Psoas muscle (tissue), 8 donors: ENCODE data around the gene HIRIP3. TPM values are rescaled to one million over a fixed set of nuclear protein-coding genes. Genes with fewer than 3 reads are reported as not detected.
"Not testable (repeated sequence)": the region's sequence is repeated elsewhere in the genome, so short reads cannot be mapped to it uniquely, and the experiment has no call there.

Source experiments
- ATAC-seq, 4 donors: fragments of 200-7000 bp; cut with Tn5 transposase; one replicate each; pipeline ENCODE4 v1.9.1; 2020; ENCODE audit warnings: moderate library complexity in 3 of 4, mild to moderate bottlenecking in 2 of 4
- DNase-seq, 2 donors: peaks; one replicate each; pipeline ENCODE4 v3.0.0-alpha.2; 2020
- H3K27ac ChIP-seq: fragments of 200-600 bp; one replicate; pipeline ENCODE4 v1.8.0; 2022
- H3K27me3 ChIP-seq, 3 donors: fragments of 200-600 bp in 1 of 3; one replicate each; pipeline versions ENCODE4 v1.6.1 to v1.8.0; 2013 to 2022; ENCODE audit warnings: low read length in 2 of 3, mild to moderate bottlenecking in 2 of 3, moderate library complexity in 1 of 3; ENCODE audit not compliant: insufficient read depth in 3 of 3
- H3K36me3 ChIP-seq, 2 donors: fragments of 200-600 bp in 1 of 2; one replicate each; pipeline versions ENCODE4 v1.6.1 to v1.8.0; 2013 to 2022; ENCODE audit warnings: low read depth in 1 of 2, mild to moderate bottlenecking in 1 of 2, moderate library complexity in 1 of 2; ENCODE audit not compliant: insufficient read depth in 1 of 2
- H3K4me1 ChIP-seq: fragments of 200-600 bp; one replicate; pipeline ENCODE4 v1.8.0; 2022
- H3K4me3 ChIP-seq: fragments of 200-600 bp; one replicate; pipeline ENCODE4 v1.8.0; 2022; ENCODE audit warnings: mild to moderate bottlenecking
- H3K9me3 ChIP-seq: fragments of 200-600 bp; one replicate; pipeline ENCODE4 v1.8.0; 2022
- CTCF ChIP-seq: fragments of 200-600 bp; IDR thresholded peaks from one replicate; pipeline ENCODE4 v1.8.0; 2022; ENCODE audit warnings: antibody characterized with exemption
- WGBS, 3 donors: extraction: QIAGEN DNeasy Blood & Tissue Kit; methylation state at CpG; one replicate each; pipeline versions ENCODE4 v1.1.6 to v1.1.7; 2013; 5-methylcytosine and 5-hydroxymethylcytosine counted together
- intact Hi-C, 2 donors: fragments of 100-400 bp; cut with DNase I; formaldehyde crosslinking; loops; one replicate each; pipeline versions ENCODE4 v1.11.0 to v1.14.2; 2022
- polyA plus RNA-seq, 3 donors: library from polyadenylated mRNA; stranded (reverse); fragments of 200-250 nt; gene quantifications; one replicate each; pipeline ENCODE4 v1.2.3, GENCODE V29; 2013
- total RNA-seq, 4 donors: library from RNA; stranded (reverse); fragmentation: NEBNext Ultra II Directional in 2 of 4; extraction: Animal tissue kit (Norgen Biotek cat#: 25700) in 2 of 4; gene quantifications; one replicate each; pipeline versions ENCODE4 v1.2.1 to v1.2.4, GENCODE V29; 2021 to 2023
- donor health status: healthy with polysubstance abuse.
- donor health status: DM: no; HTN: no; CAD: no; lungs with moderate emphysema.
- donor health status: Bipolar disorder and iron deficiency.
- donor health status: healthy.
- donor health status: DM: yes; HTN: yes; CAD: no.
- donor health status: DM: no; HTN: no; CAD: no.
- donor health status: DM: no; HTN: no; CAD: no.
- donor health status: DM: yes; HTN: yes; CAD: no.

The HIRIP3 gene
- total and polyA plus RNA-seq, 7 donors = 18.5 to 62.5 (median 21.6) TPM

GRCh38 chr16:29962344-29962994 lies 32.9 kb downstream of the HIRIP3 start:
- peak overlapping the region; percentile 83 for H3K27ac ChIP-seq
- no peaks in the 10 kb centered on the region for H3K4me1 ChIP-seq
- H3K36me3 ChIP-seq = peaks cover 0 to 16% of the 10 kb centered on the region in 2 donors
- intact Hi-C loops = loop anchor here in 1 of 2 donors (5.0 kb wide), 1 partner anchor 35 kb away; the partner anchor contains the start of gene KCTD13
- no peaks in the 10 kb centered on the region for H3K27me3 ChIP-seq
- WGBS, 3 donors = 5 to 9% (median 8%) methylated on average over 18 of the region's 18 CpGs
- H3K4me3 ChIP-seq = peak overlapping the region; percentile 75
- DNase-seq (no peak), ATAC-seq (peak in 2 of 4 donors; percentile 25 to 38)
- no peak for TF ChIP-seq CTCF
- H3K9me3 ChIP-seq = no peaks in the 10 kb centered on the region

- WGBS, 3 donors = 0 to 2% (median 1%) methylated on average over 58 to 75 of the region's 75 CpGs
- ATAC-seq (peak; percentile 98 to 99 (median 99)), DNase-seq (peak; percentile 91 to 95)
- H3K36me3 ChIP-seq = peaks cover 0 to 9% of the 10 kb centered on the region in 2 donors
- H3K27ac ChIP-seq = peak within 1 kb of the TSS; percentile 83
- H3K27me3 ChIP-seq = no peaks in the 10 kb centered on the region
- H3K4me1 ChIP-seq = no peaks in the 10 kb centered on the region
- H3K4me3 ChIP-seq = peak within 1 kb of the TSS; percentile 75
- peak; percentile 45 for TF ChIP-seq CTCF
- no peaks in the 10 kb centered on the region for H3K9me3 ChIP-seq
- intact Hi-C loops = loop anchor here in 1 of 2 donors (5.0 kb wide), 1 partner anchor 34 kb away; the partner anchor contains the start of gene KCTD13
Observed at GRCh38 chr16:29961479-29962343, 33.7 kb downstream of the HIRIP3 start, which contains the start of gene TMEM219. TSS of gene TMEM219 (plus strand) at chr16:29962079. CDS start at chr16:29963144, 1,065 bp downstream.

GRCh38 chr16:29961127-29961478 lies 34.3 kb downstream of the HIRIP3 start:
- H3K9me3 ChIP-seq = no peaks in the 10 kb centered on the region
- H3K4me3 ChIP-seq = peak overlapping the region; percentile 75
- intact Hi-C loops = loop anchor here in 1 of 2 donors (5.0 kb wide), 1 partner anchor 34 kb away; the partner anchor contains the start of gene KCTD13
- peak overlapping the region; percentile 83 for H3K27ac ChIP-seq
- ATAC-seq (peak in 1 of 4 donors; percentile 5), DNase-seq (no peak)
- no peaks in the 10 kb centered on the region for H3K4me1 ChIP-seq
- WGBS, 3 donors = 45 to 47% (median 47%) methylated on average over 10 of the region's 10 CpGs
- no peak for TF ChIP-seq CTCF
- H3K36me3 ChIP-seq = peaks cover 0 to 9% of the 10 kb centered on the region in 2 donors
- no peaks in the 10 kb centered on the region for H3K27me3 ChIP-seq

GRCh38 chr16:29959821-29960220 lies 35.6 kb downstream of the HIRIP3 start:
- 85 to 88% (median 87%) methylated on average over 4 of the region's 4 CpGs for WGBS, 3 donors
- H3K4me3 ChIP-seq, DNase-seq, H3K27me3 ChIP-seq, H3K4me1 ChIP-seq, ATAC-seq, H3K9me3 ChIP-seq, H3K36me3 ChIP-seq, H3K27ac ChIP-seq: not testable (repeated sequence)
- intact Hi-C loops = loop anchor here in 1 of 2 donors (5.0 kb wide), 2 partner anchors 33 to 42 kb away; partner anchors contain the start of gene KCTD13

- 79 to 88% (median 84%) methylated on average over 9 of the region's 9 CpGs for WGBS, 3 donors
- no peaks in the 10 kb centered on the region for H3K9me3 ChIP-seq
- H3K27me3 ChIP-seq = no peaks in the 10 kb centered on the region
- H3K4me3 ChIP-seq = no peak overlapping the region
- no peak overlapping the region for H3K27ac ChIP-seq
- intact Hi-C loops = loop anchor here in 1 of 2 donors (5.0 kb wide), 1 partner anchor 43 kb away; no protein-coding TSS in a partner anchor
- no peak for DNase-seq
- H3K36me3 ChIP-seq = no peaks in the 10 kb centered on the region
- ATAC-seq = no peak
- no peaks in the 10 kb centered on the region for H3K4me1 ChIP-seq
- no peak for TF ChIP-seq CTCF
Observed at GRCh38 chr16:29959293-29959692, 36.1 kb downstream of the HIRIP3 start.
